ENCODE data around the gene LYPLAL1. TPM values are rescaled to one million over a fixed set of nuclear protein-coding genes. Genes with fewer than 3 reads are reported as not detected.
"Not testable (repeated sequence)": the region's sequence is repeated elsewhere in the genome, so short reads cannot be mapped to it uniquely, and the experiment has no call there.

Gene LYPLAL1
- total RNA-seq, 6 donors from 2014 or later: 11.7 to 42.7 (median 26.0) TPM

DNA sequence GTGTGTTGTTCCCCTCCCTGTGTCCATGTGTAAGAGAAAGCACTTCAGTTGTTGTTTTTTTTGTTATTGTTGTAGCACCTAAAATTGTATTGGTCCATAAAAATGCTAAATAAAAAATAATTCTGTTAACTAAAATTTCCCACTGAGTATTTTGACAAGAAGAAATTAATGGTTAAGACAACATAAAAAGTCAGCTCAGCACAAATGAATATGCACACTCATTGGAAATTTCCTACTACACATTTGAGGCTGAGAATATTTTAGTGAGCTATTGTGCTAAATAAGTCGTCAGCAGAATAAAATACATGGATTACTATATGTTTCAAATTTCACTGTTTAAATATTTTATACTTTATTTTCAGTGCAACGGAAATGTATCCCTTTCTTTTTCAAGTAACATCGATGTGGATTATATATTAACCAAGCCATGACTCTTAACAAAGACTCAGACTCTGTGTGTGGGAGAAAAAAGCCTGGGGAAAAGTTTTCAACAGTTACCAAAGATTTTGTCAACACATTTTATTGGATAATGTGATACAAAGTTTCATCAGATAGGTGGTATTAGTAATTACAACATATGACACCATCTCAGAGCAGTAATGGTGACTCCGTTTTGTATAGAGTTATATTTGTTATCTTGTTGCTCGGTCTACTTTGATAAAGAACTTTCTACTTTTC lies 63.4 kb downstream of the LYPLAL1 start:
- H3K27me3 ChIP-seq: no peaks in the 10 kb centered on the region
- no peaks in the 10 kb centered on the region for H3K4me1 ChIP-seq
- no peak for ATAC-seq (ENCODE audit: low FRiP score in 2 of 2)
- H3K36me3 ChIP-seq: no peaks in the 10 kb centered on the region
- H3K27ac ChIP-seq: no peak overlapping the region
- 79 to 84% methylated on average over 5 of the region's 5 CpGs for WGBS, 2 donors
- no peaks in the 10 kb centered on the region for H3K9me3 ChIP-seq
- no peak overlapping the region for H3K4me3 ChIP-seq
- DNase-seq: no peak
- TF ChIP-seq, protein P1, sequence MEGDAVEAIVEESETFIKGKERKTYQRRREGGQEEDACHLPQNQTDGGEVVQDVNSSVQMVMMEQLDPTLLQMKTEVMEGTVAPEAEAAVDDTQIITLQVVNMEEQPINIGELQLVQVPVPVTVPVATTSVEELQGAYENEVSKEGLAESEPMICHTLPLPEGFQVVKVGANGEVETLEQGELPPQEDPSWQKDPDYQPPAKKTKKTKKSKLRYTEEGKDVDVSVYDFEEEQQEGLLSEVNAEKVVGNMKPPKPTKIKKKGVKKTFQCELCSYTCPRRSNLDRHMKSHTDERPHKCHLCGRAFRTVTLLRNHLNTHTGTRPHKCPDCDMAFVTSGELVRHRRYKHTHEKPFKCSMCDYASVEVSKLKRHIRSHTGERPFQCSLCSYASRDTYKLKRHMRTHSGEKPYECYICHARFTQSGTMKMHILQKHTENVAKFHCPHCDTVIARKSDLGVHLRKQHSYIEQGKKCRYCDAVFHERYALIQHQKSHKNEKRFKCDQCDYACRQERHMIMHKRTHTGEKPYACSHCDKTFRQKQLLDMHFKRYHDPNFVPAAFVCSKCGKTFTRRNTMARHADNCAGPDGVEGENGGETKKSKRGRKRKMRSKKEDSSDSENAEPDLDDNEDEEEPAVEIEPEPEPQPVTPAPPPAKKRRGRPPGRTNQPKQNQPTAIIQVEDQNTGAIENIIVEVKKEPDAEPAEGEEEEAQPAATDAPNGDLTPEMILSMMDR (IDR thresholded peaks at IDR 0.05): no peak
- TF ChIP-seq POLR2A (IDR thresholded peaks at IDR 0.05) (no peak), EP300 (IDR thresholded peaks at IDR 0.05) (no peak), POLR2AphosphoS5 (IDR thresholded peaks at IDR 0.05) (no peak)

DNA sequence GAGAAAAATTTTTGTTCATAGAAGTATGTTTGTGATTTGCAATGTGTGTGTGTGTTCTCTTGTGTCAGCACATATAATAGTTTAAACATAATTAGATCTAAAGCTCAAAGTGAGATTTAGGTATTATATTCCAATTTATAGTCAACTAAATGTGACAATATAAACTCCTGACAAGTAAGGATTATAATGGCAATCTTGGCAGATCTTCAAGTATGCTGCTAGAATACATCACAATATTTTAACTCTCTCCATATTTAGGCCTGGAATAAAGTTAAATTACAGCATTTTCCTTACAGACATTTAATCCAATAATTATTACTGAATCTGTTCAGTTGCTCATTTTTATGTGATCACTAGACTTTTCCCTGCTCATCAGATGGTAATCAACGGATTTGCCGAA lies 65.8 kb downstream of the LYPLAL1 start:
- no peak overlapping the region for H3K4me3 ChIP-seq
- no peak for TF ChIP-seq EP300 (IDR thresholded peaks at IDR 0.05)
- TF ChIP-seq POLR2AphosphoS5 (IDR thresholded peaks at IDR 0.05): no peak
- TF ChIP-seq, protein P1 (IDR thresholded peaks at IDR 0.05): no peak
- no peak for TF ChIP-seq POLR2A (IDR thresholded peaks at IDR 0.05)
- H3K36me3 ChIP-seq: no peaks in the 10 kb centered on the region
- H3K4me1 ChIP-seq: no peaks in the 10 kb centered on the region
- DNase-seq (no peak), ATAC-seq (ENCODE audit: low FRiP score in 2 of 2) (no peak)
- no peaks in the 10 kb centered on the region for H3K9me3 ChIP-seq
- H3K27me3 ChIP-seq: no peaks in the 10 kb centered on the region
- WGBS, 2 donors: 94 to 96% methylated on average over 2 of the region's 2 CpGs
- no peak overlapping the region for H3K27ac ChIP-seq

DNA sequence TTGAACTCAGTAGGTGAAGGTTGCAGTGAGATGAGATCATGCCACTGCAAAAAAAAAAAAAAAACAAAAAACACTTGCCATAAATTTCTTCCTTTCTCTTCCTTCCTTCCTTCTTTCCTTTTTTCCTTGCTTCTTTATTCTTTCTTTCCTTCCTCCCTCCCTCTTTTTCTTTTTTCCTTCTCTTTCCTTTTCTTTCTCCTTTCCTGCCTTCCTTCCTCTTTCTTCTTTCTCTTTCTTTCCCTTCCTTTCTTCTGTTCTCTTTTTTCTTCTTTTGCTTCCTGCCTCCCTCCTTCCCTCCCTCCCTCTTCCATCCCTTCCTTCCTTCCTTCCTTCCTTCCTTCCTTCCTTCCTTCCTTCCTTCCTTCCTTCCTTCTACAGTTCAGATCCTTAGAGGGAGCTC lies 71.2 kb downstream of the LYPLAL1 start:
- TF ChIP-seq EP300 (IDR thresholded peaks at IDR 0.05) (no peak), POLR2AphosphoS5 (IDR thresholded peaks at IDR 0.05) (no peak), POLR2A (IDR thresholded peaks at IDR 0.05) (no peak)
- TF ChIP-seq, protein P1 (IDR thresholded peaks at IDR 0.05): no peak
- DNase-seq (no peak), ATAC-seq (ENCODE audit: low FRiP score in 2 of 2) (no peak)
- H3K27ac ChIP-seq: no peak overlapping the region
- H3K4me3 ChIP-seq: no peak overlapping the region
- no peaks in the 10 kb centered on the region for H3K27me3 ChIP-seq
- no peaks in the 10 kb centered on the region for H3K36me3 ChIP-seq
- H3K9me3 ChIP-seq: no peaks in the 10 kb centered on the region
- no peaks in the 10 kb centered on the region for H3K4me1 ChIP-seq

DNA sequence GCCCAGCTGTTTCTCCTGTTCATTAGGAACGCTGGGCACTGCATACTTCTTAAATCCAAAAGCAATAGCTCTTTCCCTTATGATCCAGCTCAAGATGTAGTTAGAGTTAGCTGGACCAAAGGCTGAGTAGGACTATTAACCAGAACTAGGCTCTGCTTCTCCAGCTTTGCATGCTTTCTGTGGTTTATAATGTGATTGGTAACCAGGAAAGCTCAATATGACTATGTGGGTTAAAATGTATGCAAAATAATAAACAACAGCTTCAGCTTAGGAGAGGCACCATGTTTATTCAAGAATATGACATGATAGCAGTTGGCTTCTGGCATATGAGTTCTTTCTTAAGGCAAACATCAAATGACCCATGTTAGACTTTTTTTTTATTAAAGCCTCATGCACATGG lies 73.8 kb downstream of the LYPLAL1 start:
- no peaks in the 10 kb centered on the region for H3K9me3 ChIP-seq
- no peaks in the 10 kb centered on the region for H3K4me1 ChIP-seq
- ATAC-seq (ENCODE audit: low FRiP score in 2 of 2) (no peak), DNase-seq (no peak)
- H3K4me3 ChIP-seq: no peak overlapping the region
- WGBS, 2 donors: 68 to 75% methylated on average over 1 of the region's 1 CpG
- H3K36me3 ChIP-seq: no peaks in the 10 kb centered on the region
- no peak overlapping the region for H3K27ac ChIP-seq
- TF ChIP-seq POLR2AphosphoS5 (IDR thresholded peaks at IDR 0.05): no peak
- TF ChIP-seq EP300 (IDR thresholded peaks at IDR 0.05): no peak
- TF ChIP-seq POLR2A (IDR thresholded peaks at IDR 0.05): no peak
- TF ChIP-seq, protein P1 (IDR thresholded peaks at IDR 0.05): no peak
- no peaks in the 10 kb centered on the region for H3K27me3 ChIP-seq

DNA sequence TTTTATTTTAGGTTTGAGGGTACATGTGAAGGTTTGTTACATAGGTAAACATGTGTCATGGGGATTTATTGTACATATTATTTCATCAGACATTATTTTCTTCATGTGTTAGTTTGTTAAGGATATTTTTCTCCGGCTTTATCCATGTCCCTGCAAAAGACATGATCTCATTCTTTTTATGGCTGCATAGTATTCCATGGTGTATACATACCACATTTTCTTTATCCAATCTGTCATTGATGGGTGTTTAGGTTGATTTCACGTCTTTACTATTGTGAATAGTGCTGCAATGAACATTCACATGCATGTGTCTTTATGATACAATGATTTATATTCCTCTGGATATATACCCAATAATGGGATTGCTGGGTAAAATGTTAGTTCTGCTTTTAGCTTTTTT lies 76.8 kb downstream of the LYPLAL1 start:
- not testable (repeated sequence) for H3K4me3 ChIP-seq; ATAC-seq (ENCODE audit: low FRiP score in 2 of 2); H3K9me3 ChIP-seq; H3K36me3 ChIP-seq; DNase-seq; H3K27ac ChIP-seq; H3K4me1 ChIP-seq; H3K27me3 ChIP-seq
- WGBS, 2 donors: 90 to 98% methylated on average over 2 of the region's 2 CpGs
